Right lobe of liver (tissue), 6 donors: Measurements from ENCODE around the gene SLC29A1. TPM values are rescaled to one million over a fixed set of nuclear protein-coding genes. Genes with fewer than 3 reads are reported as not detected.

Source experiments
- ATAC-seq, 4 donors: fragments of 200-7000 bp; cut with Tn5 transposase; one replicate each; pipeline ENCODE4 v1.9.1; 2020; ENCODE audit warnings: mild to moderate bottlenecking in 4 of 4, moderate library complexity in 4 of 4
- DNase-seq, 3 donors: peaks; one replicate each; pipeline ENCODE4 v3.0.0-alpha.2; 2020
- H3K27ac ChIP-seq, 3 donors: fragments of 200-600 bp; one replicate each; pipeline ENCODE4 v1.8.0; 2022
- H3K27me3 ChIP-seq, 2 donors: fragments of 200-600 bp; one replicate each; pipeline ENCODE4 v1.8.0; 2022
- H3K36me3 ChIP-seq, 4 donors: fragments of 200-600 bp; sonication (generic) in 1 of 4; one replicate each; pipeline versions ENCODE4 v1.5.1 to v1.8.0; 2017 to 2022; ENCODE audit warnings: control low read depth in 1 of 4
- H3K4me1 ChIP-seq, 4 donors: fragments of 200-600 bp; sonication (generic) in 1 of 4; one replicate each; pipeline versions ENCODE4 v1.5.1 to v1.8.0; 2017 to 2022; ENCODE audit warnings: control low read depth in 1 of 4
- H3K4me3 ChIP-seq, 3 donors: fragments of 200-600 bp; one replicate each; pipeline ENCODE4 v1.8.0; 2022
- H3K9me3 ChIP-seq, 4 donors: fragments of 200-600 bp; sonication (generic) in 1 of 4; one replicate each; pipeline versions ENCODE4 v1.5.1 to v1.8.0; 2017 to 2022; ENCODE audit warnings: control low read depth in 1 of 4
- CTCF ChIP-seq, 4 donors: fragments of 200-600 bp in 3 of 4; fragments of 450-650 bp in 1 of 4; IDR thresholded peaks; one replicate each; pipeline versions ENCODE4 v1.5.1 to v1.8.0; 2016 to 2022; ENCODE audit warnings: antibody characterized with exemption in 4 of 4, mild to moderate bottlenecking in 2 of 4
- POLR2A ChIP-seq: fragments of 450-650 bp; IDR thresholded peaks from one replicate; pipeline ENCODE4 v1.6.1; 2017; ENCODE audit warnings: antibody characterized with exemption, mild to moderate bottlenecking
- WGBS: methylation state at CpG from one replicate; pipeline ENCODE4 v1.1.6; 2018; ENCODE audit warnings: low coverage, low lambda C conversion rate; ENCODE audit not compliant: insufficient coverage; ENCODE audit errors: missing lambda C conversion rate; 5-methylcytosine and 5-hydroxymethylcytosine counted together
- intact Hi-C, 2 donors: fragments of 100-400 bp; cut with DNase I; formaldehyde crosslinking; loops; one replicate each; pipeline versions ENCODE4 v1.11.2 to v1.14.1; 2022
- total RNA-seq, 6 experiments: library from RNA; depleted of rRNA in 2 of 6; stranded (reverse); fragments of >200 nt in 2 of 6; fragmentation: NEBNext Ultra II Directional in 3 of 6; extraction: Animal tissue kit (Norgen Biotek cat#: 25700) in 3 of 6; gene quantifications; one replicate each; pipeline versions ENCODE4 v1.1.0 to v1.2.4, GENCODE V29; 2016 to 2023
- donor health status: DM: no; HTN: yes; CAD: no.
- donor health status: DM: no; HTN: no; CAD: no.
- donor health status: DM: no; HTN: no; CAD: no.
- donor health status: DM: no; HTN: yes; CAD: no.
- donor health status: DM: no; HTN: yes; CAD: no.

The SLC29A1 gene
- total RNA-seq, 6 experiments from 2014 or later = 27.4 to 51.3 (median 31.4) TPM

GRCh38 chr6:44224965-44225305 lies 1.5 kb downstream of the SLC29A1 start:
- no peak for ATAC-seq
- WGBS = 54% methylated on average over 2 of the region's 4 CpGs
- H3K27ac ChIP-seq = peak overlapping the region in 1 of 3 donors; percentile 77
- H3K9me3 ChIP-seq = no peaks in the 10 kb centered on the region
- TF ChIP-seq POLR2A (no peak), CTCF (IDR thresholded peaks at IDR 0.05) (no peak)
- no peaks in the 10 kb centered on the region for H3K36me3 ChIP-seq
- no peak for DNase-seq
- H3K27me3 ChIP-seq = no peaks in the 10 kb centered on the region
- intact Hi-C loops = no loop called here
- H3K4me1 ChIP-seq = peaks cover 0 to 91% (median 37%) of the 10 kb centered on the region in 4 donors
- peak overlapping the region in 1 of 3 donors; percentile 80 for H3K4me3 ChIP-seq

DNA sequence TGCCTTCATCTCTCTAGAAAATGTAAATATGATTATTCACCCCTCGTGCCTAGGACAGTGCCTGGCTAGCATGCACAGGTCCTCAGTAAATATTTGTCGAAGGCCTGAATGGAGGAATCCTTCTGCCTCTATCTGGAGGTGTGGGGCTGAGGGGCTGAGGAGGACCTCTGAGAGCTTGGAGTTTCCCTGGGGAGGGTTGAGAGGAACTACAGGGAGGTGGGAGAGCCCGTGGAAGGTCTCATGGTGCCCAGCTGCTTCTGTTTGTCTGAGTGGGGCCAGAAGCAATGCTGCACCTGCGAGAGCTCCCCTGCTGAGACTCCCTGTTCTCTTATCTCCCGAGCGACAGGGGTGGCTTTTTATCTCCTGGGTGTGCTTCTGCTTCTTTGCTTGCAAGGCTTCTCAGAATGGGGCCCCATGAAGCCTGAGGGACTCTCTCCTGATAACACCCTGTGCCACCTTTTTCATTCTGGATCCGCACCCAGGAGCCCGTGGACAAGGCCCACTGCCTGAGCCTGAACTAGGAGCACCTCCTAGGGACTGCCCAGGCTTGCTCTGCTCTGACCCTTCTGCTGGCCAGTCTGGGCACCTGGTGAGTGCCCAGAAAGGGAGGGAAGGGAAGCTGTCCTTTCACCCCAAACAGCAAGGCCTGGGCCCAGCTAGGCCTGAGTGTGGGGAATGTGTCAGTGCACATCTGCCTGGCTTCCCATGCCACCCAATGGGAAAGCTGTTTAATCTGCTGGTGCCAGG lies 2.4 kb downstream of the SLC29A1 start:
- WGBS = 38% methylated on average over 7 of the region's 8 CpGs
- intact Hi-C loops = no loop called here
- Histone ChIP-seq H3K27me3 (no peaks in the 10 kb centered on the region), H3K4me1 (peaks cover 0 to 92% (median 36%) of the 10 kb centered on the region in 4 donors), H3K9me3 (no peaks in the 10 kb centered on the region), H3K4me3 (peak overlapping the region in 1 of 3 donors; percentile 13), H3K36me3 (no peaks in the 10 kb centered on the region), H3K27ac (peak overlapping the region in 1 of 3 donors; percentile 77)
- peak in 2 of 3 donors; percentile 79 to 84 for DNase-seq
- ATAC-seq = peak in 2 of 4 donors; percentile 7 to 35
- TF ChIP-seq POLR2A (no peak), CTCF (IDR thresholded peaks at IDR 0.05) (peak in 1 of 4 donors; percentile 10)

DNA sequence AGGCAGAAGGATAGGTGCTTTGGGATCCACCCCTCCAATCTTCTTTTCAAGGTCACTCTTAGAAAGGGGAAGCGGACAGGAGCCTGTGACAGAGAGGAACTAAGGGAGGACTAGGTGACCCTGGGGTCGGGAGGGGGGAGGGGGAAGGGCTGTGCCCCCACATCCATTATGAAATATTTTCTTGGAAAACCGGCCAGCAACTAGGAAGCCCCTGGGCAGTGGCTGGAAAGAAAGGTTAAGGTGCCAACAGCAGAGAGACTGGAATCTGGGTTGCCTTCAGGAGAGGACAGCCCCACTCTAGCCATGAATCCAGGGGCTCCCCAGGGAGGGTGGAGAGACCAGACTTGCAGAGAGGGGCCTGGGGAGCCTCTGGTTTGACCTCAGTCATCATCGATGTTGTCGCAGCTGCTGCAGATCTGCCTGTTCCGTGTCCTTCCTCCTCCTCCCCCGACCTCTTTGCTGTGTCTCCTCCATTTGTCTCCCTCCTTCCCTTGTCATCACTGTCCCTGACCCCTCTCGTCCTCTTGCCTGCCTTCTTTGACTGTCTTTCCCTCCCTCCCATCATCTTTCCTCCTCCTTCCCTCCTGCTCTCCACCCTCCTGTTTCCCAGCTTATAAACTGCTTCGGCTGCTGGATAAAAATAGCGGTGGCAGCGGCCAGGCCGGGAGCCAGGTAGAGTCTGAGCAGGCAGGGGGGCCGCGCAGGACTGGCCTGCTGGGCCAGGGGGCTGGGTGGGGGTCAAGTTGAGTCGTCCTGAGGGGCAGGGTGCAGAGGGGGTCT lies 3.2 kb downstream of the SLC29A1 start:
- intact Hi-C loops = no loop called here
- peak overlapping the region in 2 of 3 donors; percentile 20 to 77 for H3K27ac ChIP-seq
- no peak for TF ChIP-seq POLR2A
- TF ChIP-seq CTCF (IDR thresholded peaks at IDR 0.05) = no peak

DNA sequence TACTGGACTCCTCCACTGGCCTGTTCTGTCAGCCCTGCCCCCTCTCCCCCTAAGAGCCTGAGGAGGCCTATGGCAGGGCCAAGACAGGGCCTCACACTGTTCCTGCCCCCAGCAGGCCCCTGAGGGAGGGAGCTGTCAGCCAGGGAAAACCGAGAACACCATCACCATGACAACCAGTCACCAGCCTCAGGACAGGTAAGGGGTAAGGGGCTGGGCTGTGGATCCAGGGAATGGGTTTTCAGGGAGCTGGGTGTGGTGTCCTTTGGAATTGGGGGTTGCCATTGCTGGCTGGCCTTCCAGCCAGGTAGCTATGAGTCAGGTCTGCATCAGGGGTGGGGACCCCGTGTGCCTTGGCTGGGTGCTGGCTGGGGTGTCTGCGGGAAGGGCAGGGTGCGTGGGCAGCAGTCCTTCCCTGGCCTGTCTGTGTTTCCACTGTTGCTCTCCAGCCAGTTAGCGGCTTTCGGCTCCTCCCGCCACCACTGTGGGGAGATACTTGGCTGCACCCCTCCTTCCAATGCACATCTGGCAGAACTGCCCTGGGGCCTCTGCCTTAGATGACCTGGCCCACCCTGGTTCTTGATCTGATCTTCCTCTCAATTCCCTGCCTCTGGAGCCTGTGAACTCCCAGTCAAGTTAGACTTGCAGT lies 3.9 kb downstream of the SLC29A1 start:
- Histone ChIP-seq H3K9me3 (no peaks in the 10 kb centered on the region), H3K27ac (peak overlapping the region in 2 of 3 donors; percentile 20 to 77), H3K36me3 (peaks cover 0 to 5% (median 0%) of the 10 kb centered on the region in 4 donors), H3K4me3 (no peak overlapping the region), H3K27me3 (no peaks in the 10 kb centered on the region), H3K4me1 (peaks cover 0 to 76% (median 28%) of the 10 kb centered on the region in 4 donors)
- ATAC-seq (no peak), DNase-seq (no peak)
- TF ChIP-seq POLR2A = no peak
- TF ChIP-seq CTCF (IDR thresholded peaks at IDR 0.05) = no peak
- intact Hi-C loops = no loop called here
- WGBS = 40% methylated on average over 2 of the region's 7 CpGs

More for the DNA sequence above, 3.2 kb downstream of the SLC29A1 start:
- H3K4me1 ChIP-seq = peaks cover 0 to 84% (median 31%) of the 10 kb centered on the region in 4 donors
- H3K36me3 ChIP-seq = no peaks in the 10 kb centered on the region
- WGBS = 26% methylated on average over 13 of the region's 15 CpGs
- H3K9me3 ChIP-seq = no peaks in the 10 kb centered on the region
- no peaks in the 10 kb centered on the region for H3K27me3 ChIP-seq
- no peak for DNase-seq
- ATAC-seq = no peak
- H3K4me3 ChIP-seq = no peak overlapping the region
